Measurements from ENCODE around the gene ECHS1.

DNA sequence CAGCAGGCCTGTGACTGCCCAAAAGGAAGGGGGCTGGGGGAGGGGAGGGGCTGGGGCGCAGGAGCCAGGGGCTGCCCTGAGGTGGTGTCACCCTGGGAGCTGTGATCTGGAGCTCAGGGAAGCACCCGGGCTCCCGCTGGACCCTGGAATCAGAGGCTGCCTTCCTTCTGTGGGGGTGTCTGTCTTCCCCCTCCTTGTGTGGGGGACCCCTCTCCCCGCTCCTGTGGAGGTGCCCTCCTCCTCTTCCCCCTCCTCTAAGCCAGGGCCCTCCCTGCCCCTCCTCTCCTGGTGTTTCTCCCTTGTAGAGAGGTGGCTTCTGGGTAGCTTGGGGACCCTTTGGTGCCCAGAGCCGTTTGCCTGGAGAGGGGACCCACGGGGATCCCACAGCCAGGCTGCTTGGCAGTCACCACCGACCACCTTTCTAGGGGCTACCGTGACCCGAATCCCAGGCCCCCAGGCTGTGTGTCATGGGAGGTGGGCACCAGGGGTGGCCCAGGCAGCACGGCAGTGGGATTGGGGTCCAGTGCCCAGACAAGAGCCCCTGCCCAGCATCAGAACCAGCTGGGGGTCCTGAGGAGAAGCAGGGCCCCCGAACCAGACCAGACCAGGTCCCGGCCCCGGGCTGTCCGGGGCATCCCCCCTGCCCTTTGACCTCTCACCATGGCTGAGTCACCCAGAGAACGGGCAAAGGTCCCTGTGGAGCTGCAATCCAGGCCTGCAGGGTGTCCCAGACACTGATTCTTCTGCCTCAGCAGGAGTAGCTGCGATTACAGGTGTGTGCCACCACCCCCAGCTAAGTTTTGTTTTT lies 25.2 kb downstream of the ECHS1 start:
- TF ChIP-seq CTCF (conservative IDR thresholded peaks at IDR 0.05) (no peak), EZH2 (IDR thresholded peaks at IDR 0.05; ENCODE audit: low read depth) (no peak)
